GM12878 (cell line): ENCODE measurements around the gene FTH1. TPM values are rescaled to one million over a fixed set of nuclear protein-coding genes. Genes with fewer than 3 reads are reported as not detected.
A peak's percentile ranks its signal among the peaks of the same experiment; 100 is the strongest.
"Not testable (repeated sequence)": the region's sequence is repeated elsewhere in the genome, so short reads cannot be mapped to it uniquely, and the experiment has no call there.

ENCODE experiments used
- ATAC-seq: fragments of 200-7000 bp; cut with Tn5 transposase; 3 replicates; pipeline ENCODE4 v1.9.1; 2020; ENCODE audit warnings: mild to moderate bottlenecking, moderate library complexity
- BruUV-seq: library from RNA; stranded (reverse); fragments of 400-500 nt; replicated peaks from 2 replicates; lab custom pipeline; 2021; lab: Mats Ljungman, UMichigan
- CTCF ChIA-PET: fragments of 300-600 bp; sonication (Branson Sonifier 250); formaldehyde crosslinking; extraction: SDS; loops from one replicate; lab custom pipeline; 2021; ENCODE audit warnings: inconsistent platforms; lab: Yijun Ruan, JAX
- POLR2A ChIA-PET: fragments of 350-600 bp; formaldehyde crosslinking; extraction: SDS; loops from one replicate; lab custom pipeline; 2021; ENCODE audit warnings: inconsistent platforms; lab: Charles Lee
- RAD21 ChIA-PET: fragments of 300-600 bp; sonication (Branson Sonifier 250); formaldehyde crosslinking; loops from one replicate; lab custom pipeline; 2023; ENCODE audit warnings: antibody characterized with exemption; ENCODE audit not compliant: unreplicated experiment; lab: Charles Lee
- SMC1A ChIA-PET: fragments of 300-600 bp; sonication (Branson Sonifier 250); formaldehyde crosslinking; loops from one replicate; lab custom pipeline; 2023; ENCODE audit not compliant: unreplicated experiment, uncharacterized antibody; lab: Charles Lee
- DNase-seq: peaks from one replicate; pipeline ENCODE4 v3.0.0-alpha.2; 2011; ENCODE audit warnings: low read depth, low spot score
- FAIRE-seq: peaks from 3 replicates; lab custom pipeline; 2011; peaks lifted over from hg19 to GRCh38; lab: Jason Lieb, UNC
- H2AFZ ChIP-seq: 2 replicates; pipeline ENCODE4 v1.6.0; 2011; ENCODE audit warnings: low read depth, low read length, control low read depth; ENCODE audit not compliant: control insufficient read depth
- H3K27ac ChIP-seq: 2 replicates; pipeline ENCODE4 v1.5.1; 2011; ENCODE audit warnings: control low read depth; ENCODE audit not compliant: control insufficient read depth, insufficient read depth
- H3K27me3 ChIP-seq, 2 experiments: replicated peaks in 1 of 2; 2 replicates each; pipeline versions ENCODE4 v1.6.0 to v1.6.1; 2011; ENCODE audit warnings: low read length in 1 of 2; ENCODE audit not compliant: control insufficient read depth in 2 of 2, insufficient read depth in 2 of 2
- H3K36me3 ChIP-seq, 2 experiments: 2 replicates each; pipeline ENCODE4 v1.5.1; 2011; ENCODE audit warnings: low read length in 1 of 2; ENCODE audit not compliant: control insufficient read depth in 2 of 2, insufficient read depth in 2 of 2
- H3K4me1 ChIP-seq: 2 replicates; pipeline ENCODE4 v1.6.1; 2011; ENCODE audit warnings: mild to moderate bottlenecking, low read length, moderate library complexity, mixed read lengths; ENCODE audit not compliant: control insufficient read depth, insufficient read depth
- H3K4me2 ChIP-seq: 2 replicates; pipeline ENCODE4 v1.6.0; 2011; ENCODE audit warnings: control low read depth; ENCODE audit not compliant: control insufficient read depth, insufficient read depth
- H3K4me3 ChIP-seq: fragments of 200-600 bp; sonication (generic); 2 replicates; pipeline ENCODE4 v1.5.1; 2016
- H3K79me2 ChIP-seq: 2 replicates; pipeline ENCODE4 v1.6.0; 2011; ENCODE audit warnings: low read length; ENCODE audit not compliant: control insufficient read depth, insufficient read depth
- H3K9ac ChIP-seq: 2 replicates; pipeline ENCODE4 v1.8.0; 2011; ENCODE audit warnings: low read length, control low read depth, mixed read lengths; ENCODE audit not compliant: control insufficient read depth, insufficient read depth
- H3K9me3 ChIP-seq: replicated peaks from 3 replicates; pipeline ENCODE4 v1.5.1; 2011; ENCODE audit warnings: mild to moderate bottlenecking, low read length; ENCODE audit not compliant: control insufficient read depth, insufficient read depth
- H4K20me1 ChIP-seq: 2 replicates; pipeline ENCODE4 v1.6.0; 2011; ENCODE audit not compliant: control insufficient read depth, insufficient read depth
- POLR2A ChIP-seq: IDR thresholded peaks from 2 replicates; pipeline ENCODE4 v1.6.1; 2011; ENCODE audit warnings: low read depth, mild to moderate bottlenecking, low read length
- POLR2AphosphoS2 ChIP-seq: IDR thresholded peaks from 2 replicates; pipeline ENCODE4 v1.6.1; 2011; ENCODE audit warnings: low read depth, mild to moderate bottlenecking, low read length, improper control_type of control experiment, moderate library complexity
- RFX5 ChIP-seq: IDR thresholded peaks from 2 replicates; pipeline ENCODE4 v1.6.1; 2011; ENCODE audit warnings: low read depth, low read length, improper control_type of control experiment
- ZBED1 ChIP-seq: IDR thresholded peaks from 2 replicates; pipeline ENCODE4 v1.6.1; 2016; ENCODE audit warnings: borderline replicate concordance
- WGBS: methylation state at CpG from one replicate; pipeline ENCODE4 v1.1.6; 2016; ENCODE audit warnings: low lambda C conversion rate; ENCODE audit not compliant: insufficient replicate concordance, insufficient coverage; ENCODE audit errors: missing lambda C conversion rate; 5-methylcytosine and 5-hydroxymethylcytosine counted together
- in situ Hi-C: fragments of 300-500 bp; cut with MboI; formaldehyde crosslinking; loops from 9 replicates; pipeline ENCODE4 v1.14.3; 2018; ENCODE audit warnings: mixed read lengths
- intact Hi-C: fragments of 100-400 bp; cut with micrococcal nuclease; formaldehyde crosslinking; loops from one replicate; pipeline ENCODE4 v1.14.2; 2022; ENCODE audit not compliant: unreplicated experiment
- polyA plus RNA-seq, 11 experiments: library from polyadenylated mRNA; depleted of rRNA in 4 of 11; unstranded in 6 of 11; stranded (reverse) in 5 of 11; fragments of >200 nt; fragmentation: Nextera tagmentation in 4 of 11; fragmentation: Illumina TruSeq in 1 of 11; extraction: Ambion mirVana in 4 of 11; extraction: Trizol in 1 of 11; gene quantifications; 1 replicate in 1 of 11; 2 replicates in 10 of 11; pipeline versions ENCODE4 v1.2.1 to v1.2.3, GENCODE V29; 2011 to 2016; ENCODE audit warnings: inconsistent platforms in 2 of 11, missing spikeins in 2 of 11, low read depth in 1 of 11
- total RNA-seq, 4 experiments: library from RNA; depleted of rRNA in 3 of 4; stranded (reverse); fragments of >200 nt in 3 of 4; fragmentation: Illumina TruSeq in 1 of 4; extraction: Trizol in 1 of 4; gene quantifications; 2 replicates each; pipeline versions ENCODE4 v1.2.1 to v1.2.3, GENCODE V29; 2013 to 2021
- TF ChIP-seq, protein P1 (sequence below): fragments of 450-650 bp; IDR thresholded peaks from 2 replicates; pipeline ENCODE4 v1.6.1; 2016; ENCODE audit warnings: mild to moderate bottlenecking
- TF ChIP-seq, protein P2 (sequence below), 3 experiments: IDR thresholded peaks in 2 of 3; conservative IDR thresholded peaks in 1 of 3; 2 replicates each; pipeline ENCODE4 v1.5.1; 2011; ENCODE audit warnings: low read depth in 3 of 3, low read length in 3 of 3, mild to moderate bottlenecking in 3 of 3, control low read depth in 2 of 3, moderate library complexity in 2 of 3, inconsistent platforms in 1 of 3, mixed read lengths in 1 of 3; ENCODE audit not compliant: control insufficient read depth in 2 of 3, insufficient read depth in 1 of 3; ENCODE audit errors: extremely low read depth in 1 of 3

The FTH1 gene
- total and polyA plus RNA-seq, 10 of the 15 experiments (the other 5 are each of a cell fraction or from before 2014, with no cell fraction given), result 289 to 4,154 (median 960) TPM

DNA sequence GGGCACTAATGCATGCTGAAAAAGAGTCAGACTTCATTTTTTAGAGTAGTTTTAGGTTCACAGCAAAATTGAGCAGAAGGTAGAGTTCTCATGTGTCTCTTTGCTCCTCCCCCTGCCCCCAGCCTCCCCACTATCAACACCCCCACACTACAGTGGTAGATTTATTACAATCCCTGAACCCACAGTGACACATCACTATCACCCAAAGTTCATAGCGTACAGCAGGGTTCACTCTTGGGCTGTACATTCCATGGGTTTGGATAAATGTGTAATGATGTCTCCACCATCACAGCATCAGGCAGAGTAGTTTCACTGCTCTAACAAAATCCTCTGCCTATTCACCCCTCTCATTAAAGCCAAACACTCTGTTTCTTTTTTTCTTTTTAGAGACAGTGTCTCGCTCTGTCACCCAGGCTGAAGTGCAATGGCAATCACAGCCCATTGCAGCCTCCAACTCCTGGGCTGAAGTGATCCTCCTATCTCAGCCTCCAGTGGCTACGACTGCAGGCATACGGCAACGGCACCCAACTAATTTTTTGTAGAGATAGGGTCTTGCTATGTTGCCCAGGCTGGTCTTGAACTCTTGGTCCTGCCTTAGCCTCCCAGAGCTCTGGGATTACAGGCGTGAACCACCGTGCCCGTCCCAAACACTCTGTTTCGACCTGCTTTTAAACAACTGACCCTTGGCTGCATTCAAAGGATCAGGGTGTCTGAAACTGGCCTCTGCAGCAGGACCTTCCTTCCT is 13.2 kb downstream of the FTH1 start:
- no peak for DNase-seq
- no peak for ATAC-seq

DNA sequence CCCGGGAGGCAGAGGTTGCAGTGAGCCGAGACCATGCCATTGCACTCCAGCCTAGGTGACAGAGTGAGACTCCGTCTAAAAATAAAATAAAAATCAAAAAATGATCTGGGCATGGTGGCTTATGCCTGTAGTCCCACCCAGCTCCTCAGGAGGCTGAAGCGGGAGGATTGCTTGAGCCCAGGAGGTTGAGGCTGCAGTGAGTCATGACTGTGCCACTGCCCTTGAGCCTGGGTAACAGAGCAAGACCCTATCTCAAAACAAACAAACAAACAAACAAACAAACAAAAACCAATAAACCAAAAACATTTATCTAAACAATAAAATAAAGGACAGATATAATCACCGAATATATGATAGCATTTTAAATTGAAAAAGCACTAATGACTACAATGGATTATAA is 13.8 kb downstream of the FTH1 start:
- H3K9me3 ChIP-seq, H3K27ac ChIP-seq, H3K4me1 ChIP-seq, in situ Hi-C loops, intact Hi-C loops, H2AFZ ChIP-seq, H3K27me3 ChIP-seq, H4K20me1 ChIP-seq, H3K9ac ChIP-seq, H3K4me3 ChIP-seq, H3K79me2 ChIP-seq, SMC1A ChIA-PET, ATAC-seq, BruUV-seq, POLR2A ChIA-PET, H3K36me3 ChIP-seq, DNase-seq, FAIRE-seq, H3K4me2 ChIP-seq: not testable (repeated sequence)
- 78% methylated on average over 5 of the region's 5 CpGs for WGBS
- RAD21 ChIA-PET, result interaction anchor here (3.8 kb wide), 1 partner anchor 128 kb away, joined by 17 read pairs; no protein-coding TSS in a partner anchor
- CTCF ChIA-PET, result interaction anchor here (1.6 kb wide), 1 partner anchor 128 kb away, joined by 10 read pairs; no protein-coding TSS in a partner anchor

More for the DNA sequence above, 13.2 kb downstream of the FTH1 start:
- intact Hi-C loops, result no loop called here
- Histone ChIP-seq H2AFZ (no peak overlapping the region), H3K4me1 (peaks cover 3% of the 10 kb centered on the region; the same call in 1 of the 2 replicates), H3K9me3 (no peaks in the 10 kb centered on the region), H3K9ac (no peak overlapping the region), H3K27me3 (no peaks in the 10 kb centered on the region; a peak in 1 of 4 replicates), H4K20me1 (no peaks in the 10 kb centered on the region), H3K27ac (no peak overlapping the region), H3K4me2 (no peak overlapping the region), H3K4me3 (no peak overlapping the region), H3K36me3 (no peaks in the 10 kb centered on the region), H3K79me2 (no peaks in the 10 kb centered on the region)
- POLR2A ChIA-PET, result no interaction called here
- WGBS, result 90% methylated on average over 9 of the region's 9 CpGs
- in situ Hi-C loops, result no loop called here
- no TSS peak for BruUV-seq
- CTCF ChIA-PET, result interaction anchor here (1.1 kb wide), 1 partner anchor 127 kb away, joined by 3 read pairs; no protein-coding TSS in a partner anchor
- RAD21 ChIA-PET, result interaction anchor here (3.8 kb wide), 1 partner anchor 127 kb away, joined by 17 read pairs; no protein-coding TSS in a partner anchor
- TF ChIP-seq, protein P1, sequence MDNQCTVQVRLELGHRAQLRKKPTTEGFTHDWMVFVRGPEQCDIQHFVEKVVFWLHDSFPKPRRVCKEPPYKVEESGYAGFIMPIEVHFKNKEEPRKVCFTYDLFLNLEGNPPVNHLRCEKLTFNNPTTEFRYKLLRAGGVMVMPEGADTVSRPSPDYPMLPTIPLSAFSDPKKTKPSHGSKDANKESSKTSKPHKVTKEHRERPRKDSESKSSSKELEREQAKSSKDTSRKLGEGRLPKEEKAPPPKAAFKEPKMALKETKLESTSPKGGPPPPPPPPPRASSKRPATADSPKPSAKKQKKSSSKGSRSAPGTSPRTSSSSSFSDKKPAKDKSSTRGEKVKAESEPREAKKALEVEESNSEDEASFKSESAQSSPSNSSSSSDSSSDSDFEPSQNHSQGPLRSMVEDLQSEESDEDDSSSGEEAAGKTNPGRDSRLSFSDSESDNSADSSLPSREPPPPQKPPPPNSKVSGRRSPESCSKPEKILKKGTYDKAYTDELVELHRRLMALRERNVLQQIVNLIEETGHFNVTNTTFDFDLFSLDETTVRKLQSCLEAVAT, result no peak
- TF ChIP-seq, protein P2, sequence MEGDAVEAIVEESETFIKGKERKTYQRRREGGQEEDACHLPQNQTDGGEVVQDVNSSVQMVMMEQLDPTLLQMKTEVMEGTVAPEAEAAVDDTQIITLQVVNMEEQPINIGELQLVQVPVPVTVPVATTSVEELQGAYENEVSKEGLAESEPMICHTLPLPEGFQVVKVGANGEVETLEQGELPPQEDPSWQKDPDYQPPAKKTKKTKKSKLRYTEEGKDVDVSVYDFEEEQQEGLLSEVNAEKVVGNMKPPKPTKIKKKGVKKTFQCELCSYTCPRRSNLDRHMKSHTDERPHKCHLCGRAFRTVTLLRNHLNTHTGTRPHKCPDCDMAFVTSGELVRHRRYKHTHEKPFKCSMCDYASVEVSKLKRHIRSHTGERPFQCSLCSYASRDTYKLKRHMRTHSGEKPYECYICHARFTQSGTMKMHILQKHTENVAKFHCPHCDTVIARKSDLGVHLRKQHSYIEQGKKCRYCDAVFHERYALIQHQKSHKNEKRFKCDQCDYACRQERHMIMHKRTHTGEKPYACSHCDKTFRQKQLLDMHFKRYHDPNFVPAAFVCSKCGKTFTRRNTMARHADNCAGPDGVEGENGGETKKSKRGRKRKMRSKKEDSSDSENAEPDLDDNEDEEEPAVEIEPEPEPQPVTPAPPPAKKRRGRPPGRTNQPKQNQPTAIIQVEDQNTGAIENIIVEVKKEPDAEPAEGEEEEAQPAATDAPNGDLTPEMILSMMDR (IDR thresholded peaks at IDR 0.05 in 2 of 3, conservative IDR thresholded peaks at IDR 0.05 in 1 of 3; ENCODE audit: control insufficient read depth in 2 of 3, extremely low read depth in 1 of 3, insufficient read depth in 1 of 3, low read depth in 3 of 3, low read length in 3 of 3), result peak in 1 of 3 experiments; percentile 14; a peak in 1 of 6 replicates
- no peak for TF ChIP-seq POLR2AphosphoS2
- TF ChIP-seq POLR2A, result no peak
- TF ChIP-seq RFX5, result no peak
- no peak for TF ChIP-seq ZBED1
- SMC1A ChIA-PET, result no interaction called here
- no peak for FAIRE-seq
